MM.1S (cell line): ENCODE data around the gene PSKH1.

Source experiments
- DNase-seq: peaks from one replicate; pipeline ENCODE4 v3.0.0-alpha.2; 2015
- H2AFZ ChIP-seq: fragments of 300-600 bp; sonication (generic); 2 replicates; pipeline ENCODE4 v1.6.0; 2016; ENCODE audit warnings: antibody characterized with exemption, low read length
- H3F3A ChIP-seq: fragments of 300-600 bp; sonication (generic); 2 replicates; pipeline ENCODE4 v1.6.1; 2016; ENCODE audit warnings: mild to moderate bottlenecking, antibody characterized with exemption, low read length, moderate library complexity, mixed read lengths; ENCODE audit not compliant: insufficient read depth
- H3K27ac ChIP-seq: fragments of 300-600 bp; sonication (generic); 2 replicates; pipeline ENCODE4 v1.5.1; 2016; ENCODE audit warnings: mild to moderate bottlenecking, low read length
- H3K27me3 ChIP-seq: fragments of 300-600 bp; sonication (generic); replicated peaks from 2 replicates; pipeline ENCODE4 v1.6.0; 2016; ENCODE audit warnings: low read length; ENCODE audit not compliant: insufficient read depth
- H3K36me3 ChIP-seq: fragments of 300-600 bp; sonication (generic); replicated peaks from 2 replicates; pipeline ENCODE4 v1.6.1; 2016; ENCODE audit warnings: mild to moderate bottlenecking, low read length, mixed read lengths; ENCODE audit not compliant: insufficient read depth
- H3K4me1 ChIP-seq: fragments of 300-600 bp; sonication (generic); 2 replicates; pipeline ENCODE4 v1.6.1; 2016; ENCODE audit warnings: low read length, mixed read lengths
- H3K4me2 ChIP-seq: fragments of 300-600 bp; sonication (generic); 2 replicates; pipeline ENCODE4 v1.6.0; 2016; ENCODE audit warnings: low read depth, low read length
- H3K4me3 ChIP-seq: fragments of 300-600 bp; sonication (generic); 2 replicates; pipeline ENCODE4 v1.5.1; 2016; ENCODE audit warnings: low read length, mixed read lengths
- H3K79me2 ChIP-seq: fragments of 300-600 bp; sonication (generic); 2 replicates; pipeline ENCODE4 v1.6.1; 2016; ENCODE audit warnings: mixed run types, low read length, mixed read lengths
- H3K9ac ChIP-seq: fragments of 300-600 bp; sonication (generic); 2 replicates; pipeline ENCODE4 v1.6.1; 2016; ENCODE audit warnings: low read length, mixed read lengths
- H3K9me2 ChIP-seq: fragments of 300-600 bp; sonication (generic); replicated peaks from 2 replicates; pipeline ENCODE4 v1.6.1; 2016; ENCODE audit warnings: mild to moderate bottlenecking, low read length, mixed read lengths; ENCODE audit not compliant: insufficient read depth
- H3K9me3 ChIP-seq: fragments of 300-600 bp; sonication (generic); replicated peaks from 2 replicates; pipeline ENCODE4 v1.6.1; 2016; ENCODE audit warnings: mild to moderate bottlenecking, low read length, mixed read lengths; ENCODE audit not compliant: insufficient read depth
- H4K20me1 ChIP-seq: fragments of 300-600 bp; sonication (generic); 2 replicates; pipeline ENCODE4 v1.6.1; 2016; ENCODE audit warnings: mild to moderate bottlenecking, low read length, moderate library complexity, mixed read lengths; ENCODE audit not compliant: insufficient read depth
- CTCF ChIP-seq: fragments of 300-600 bp; sonication (generic); IDR thresholded peaks from 2 replicates; pipeline ENCODE4 v1.5.1; 2016; ENCODE audit warnings: antibody characterized with exemption, low read length, mixed read lengths
- EZH2 ChIP-seq: fragments of 300-600 bp; sonication (generic); optimal IDR thresholded peaks from 2 replicates; pipeline ENCODE3; 2017; ENCODE audit warnings: low read depth, mild to moderate bottlenecking, antibody characterized with exemption, low read length, mixed read lengths
- EZH2phosphoT487 ChIP-seq: fragments of 300-600 bp; sonication (generic); IDR thresholded peaks from 2 replicates; pipeline ENCODE4 v1.6.1; 2018; ENCODE audit warnings: antibody characterized with exemption, low read length

The PSKH1 gene

GRCh38 chr16:67858500-67858899 lies 34.6 kb upstream of the PSKH1 start:
- TF ChIP-seq CTCF = no peak
- no peak for TF ChIP-seq EZH2
- TF ChIP-seq EZH2phosphoT487 = no peak
- Histone ChIP-seq H3K4me1 (no peaks in the 10 kb centered on the region), H3K9me3 (no peaks in the 10 kb centered on the region), H3K27me3 (no peaks in the 10 kb centered on the region), H3K27ac (no peak overlapping the region), H3F3A (no peaks in the 10 kb centered on the region), H3K4me2 (no peak overlapping the region), H3K36me3 (no peaks in the 10 kb centered on the region; the same call in 1 of the 2 replicates), H3K9ac (no peak overlapping the region), H3K4me3 (no peak overlapping the region), H2AFZ (no peak overlapping the region), H3K79me2 (peaks cover 96% of the 10 kb centered on the region), H3K9me2 (no peaks in the 10 kb centered on the region), H4K20me1 (peaks cover 11% of the 10 kb centered on the region; the same call in 1 of the 2 replicates)
- no peak for DNase-seq

GRCh38 chr16:67860589-67861398 lies 32.3 kb upstream of the PSKH1 start:
- no peaks in the 10 kb centered on the region for H3K9me2 ChIP-seq
- no peaks in the 10 kb centered on the region for H3K9me3 ChIP-seq
- no peak overlapping the region for H3K27ac ChIP-seq
- H3K9ac ChIP-seq = no peak overlapping the region
- no peaks in the 10 kb centered on the region for H3K27me3 ChIP-seq
- H2AFZ ChIP-seq = no peak overlapping the region
- H3F3A ChIP-seq = no peaks in the 10 kb centered on the region
- no peak overlapping the region for H3K4me3 ChIP-seq
- TF ChIP-seq CTCF = no peak
- H3K4me2 ChIP-seq = no peak overlapping the region
- H3K79me2 ChIP-seq = peaks cover 87% of the 10 kb centered on the region
- no peak for DNase-seq
- no peaks in the 10 kb centered on the region; the same call in none of the 2 replicates for H3K36me3 ChIP-seq
- no peaks in the 10 kb centered on the region for H3K4me1 ChIP-seq
- H4K20me1 ChIP-seq = peaks cover 5% of the 10 kb centered on the region; the same call in 1 of the 2 replicates

- H3K79me2 ChIP-seq = peaks cover 77% of the 10 kb centered on the region
- H3K9me3 ChIP-seq = no peaks in the 10 kb centered on the region
- no peak for DNase-seq
- no peak overlapping the region for H3K4me2 ChIP-seq
- H3K4me3 ChIP-seq = no peak overlapping the region
- no peak overlapping the region for H3K27ac ChIP-seq
- H3K9ac ChIP-seq = no peak overlapping the region
- H4K20me1 ChIP-seq = peaks cover 5% of the 10 kb centered on the region; the same call in 1 of the 2 replicates
- no peaks in the 10 kb centered on the region for H3F3A ChIP-seq
- no peaks in the 10 kb centered on the region for H3K4me1 ChIP-seq
- no peak overlapping the region for H2AFZ ChIP-seq
- TF ChIP-seq CTCF = no peak
- TF ChIP-seq EZH2phosphoT487 = no peak
- no peak for TF ChIP-seq EZH2
- no peaks in the 10 kb centered on the region for H3K9me2 ChIP-seq
- no peaks in the 10 kb centered on the region; the same call in none of the 2 replicates for H3K36me3 ChIP-seq
- H3K27me3 ChIP-seq = no peaks in the 10 kb centered on the region
Measured at GRCh38 chr16:67861877-67862276, 31.2 kb upstream of the PSKH1 start.
